ENCODE measurements around the gene LRP1.
A peak's percentile ranks its signal among the peaks of the same experiment; 100 is the strongest.

The LRP1 gene

DNA sequence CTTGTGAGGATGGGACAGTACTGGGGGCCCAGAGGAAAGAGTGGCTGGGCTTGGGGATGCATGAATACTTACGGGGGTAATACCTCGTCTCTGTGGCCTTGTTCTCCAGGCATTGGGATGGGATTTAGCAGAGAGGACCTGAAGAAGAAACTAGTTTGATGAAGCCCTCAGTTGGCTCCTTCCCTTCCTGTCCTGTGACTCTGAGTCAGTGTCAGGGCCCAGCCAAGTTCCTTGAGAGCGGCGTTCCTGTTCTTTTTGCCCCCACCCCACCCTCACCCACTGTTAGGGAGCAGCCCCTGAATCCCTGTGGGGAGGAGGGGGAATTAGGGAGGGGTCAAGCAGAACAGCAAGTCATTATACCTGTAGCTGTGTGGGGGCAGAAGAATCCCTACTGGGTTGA lies 24.4 kb downstream of the LRP1 start (continued):
- TF ChIP-seq, protein P1, sequence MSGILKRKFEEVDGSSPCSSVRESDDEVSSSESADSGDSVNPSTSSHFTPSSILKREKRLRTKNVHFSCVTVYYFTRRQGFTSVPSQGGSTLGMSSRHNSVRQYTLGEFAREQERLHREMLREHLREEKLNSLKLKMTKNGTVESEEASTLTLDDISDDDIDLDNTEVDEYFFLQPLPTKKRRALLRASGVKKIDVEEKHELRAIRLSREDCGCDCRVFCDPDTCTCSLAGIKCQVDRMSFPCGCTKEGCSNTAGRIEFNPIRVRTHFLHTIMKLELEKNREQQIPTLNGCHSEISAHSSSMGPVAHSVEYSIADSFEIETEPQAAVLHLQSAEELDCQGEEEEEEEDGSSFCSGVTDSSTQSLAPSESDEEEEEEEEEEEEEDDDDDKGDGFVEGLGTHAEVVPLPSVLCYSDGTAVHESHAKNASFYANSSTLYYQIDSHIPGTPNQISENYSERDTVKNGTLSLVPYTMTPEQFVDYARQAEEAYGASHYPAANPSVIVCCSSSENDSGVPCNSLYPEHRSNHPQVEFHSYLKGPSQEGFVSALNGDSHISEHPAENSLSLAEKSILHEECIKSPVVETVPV (CRISPR knock-in tag; IDR thresholded peaks at IDR 0.05): no peak
- TF ChIP-seq ZC3H10 (CRISPR knock-in tag; IDR thresholded peaks at IDR 0.05) (no peak), ISL1 (CRISPR knock-in tag; IDR thresholded peaks at IDR 0.05) (no peak), ZFP3 (CRISPR knock-in tag; IDR thresholded peaks at IDR 0.05) (no peak), ZNF70 (CRISPR knock-in tag; IDR thresholded peaks at IDR 0.05) (no peak), ARNTL (CRISPR knock-in tag; IDR thresholded peaks at IDR 0.05; ENCODE audit: borderline replicate concordance, low read depth) (no peak), ZNF8 (CRISPR knock-in tag; IDR thresholded peaks at IDR 0.05) (no peak)

DNA sequence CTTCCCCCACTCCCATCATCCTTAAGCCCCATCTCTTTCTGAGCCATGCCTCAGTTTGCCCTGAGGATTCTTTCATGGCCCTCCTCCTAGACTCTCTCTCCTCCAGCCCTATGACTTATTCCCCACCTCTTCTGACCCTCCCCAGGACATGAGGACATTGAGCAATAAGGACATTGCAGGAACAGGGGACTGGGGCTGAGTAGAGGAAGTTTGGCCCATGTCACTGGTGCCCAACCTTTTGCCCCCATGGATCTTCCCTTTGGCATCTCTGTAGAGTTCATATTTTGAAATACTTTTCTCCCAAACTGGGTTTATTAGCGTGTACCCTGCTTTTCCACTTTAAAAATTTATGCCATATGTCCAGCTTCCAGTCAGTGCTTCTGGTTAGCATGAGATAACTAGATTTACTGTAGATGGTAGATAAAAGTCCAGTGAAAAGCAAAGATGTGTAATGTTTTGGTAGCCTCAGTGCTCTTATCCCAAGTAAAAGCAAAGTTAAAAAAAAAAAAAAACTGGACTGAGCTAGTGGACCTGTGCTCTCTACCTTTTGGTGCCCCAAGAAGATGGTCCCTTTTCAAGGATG lies 25.2 kb downstream of the LRP1 start:
- no peak for TF ChIP-seq PPARA (CRISPR knock-in tag; IDR thresholded peaks at IDR 0.05; ENCODE audit: borderline replicate concordance)
- no peak for TF ChIP-seq ZC3H10 (CRISPR knock-in tag; IDR thresholded peaks at IDR 0.05)
- TF ChIP-seq OSR1 (CRISPR knock-in tag; IDR thresholded peaks at IDR 0.05): no peak
- TF ChIP-seq SNAI2 (CRISPR knock-in tag; IDR thresholded peaks at IDR 0.05): no peak
- TF ChIP-seq, protein P2, sequence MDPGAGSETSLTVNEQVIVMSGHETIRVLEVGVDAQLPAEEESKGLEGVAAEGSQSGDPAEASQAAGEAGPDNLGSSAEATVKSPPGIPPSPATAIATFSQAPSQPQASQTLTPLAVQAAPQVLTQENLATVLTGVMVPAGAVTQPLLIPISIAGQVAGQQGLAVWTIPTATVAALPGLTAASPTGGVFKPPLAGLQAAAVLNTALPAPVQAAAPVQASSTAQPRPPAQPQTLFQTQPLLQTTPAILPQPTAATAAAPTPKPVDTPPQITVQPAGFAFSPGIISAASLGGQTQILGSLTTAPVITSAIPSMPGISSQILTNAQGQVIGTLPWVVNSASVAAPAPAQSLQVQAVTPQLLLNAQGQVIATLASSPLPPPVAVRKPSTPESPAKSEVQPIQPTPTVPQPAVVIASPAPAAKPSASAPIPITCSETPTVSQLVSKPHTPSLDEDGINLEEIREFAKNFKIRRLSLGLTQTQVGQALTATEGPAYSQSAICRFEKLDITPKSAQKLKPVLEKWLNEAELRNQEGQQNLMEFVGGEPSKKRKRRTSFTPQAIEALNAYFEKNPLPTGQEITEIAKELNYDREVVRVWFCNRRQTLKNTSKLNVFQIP (CRISPR knock-in tag; IDR thresholded peaks at IDR 0.05; ENCODE audit: borderline replicate concordance, low read depth): no peak
- TF ChIP-seq GLIS3 (CRISPR knock-in tag; IDR thresholded peaks at IDR 0.05): no peak
- peak; percentile 47 for TF ChIP-seq ISL1 (CRISPR knock-in tag; IDR thresholded peaks at IDR 0.05)
- TF ChIP-seq BACH2 (CRISPR knock-in tag; IDR thresholded peaks at IDR 0.05; ENCODE audit: borderline replicate concordance): no peak
- TF ChIP-seq ZFP30 (CRISPR knock-in tag; IDR thresholded peaks at IDR 0.05): no peak
- TF ChIP-seq TCF4 (CRISPR knock-in tag; IDR thresholded peaks at IDR 0.05; ENCODE audit: borderline replicate concordance): peak; percentile 75
- TF ChIP-seq CSDC2 (CRISPR knock-in tag; IDR thresholded peaks at IDR 0.05): no peak
- TF ChIP-seq, protein P3, sequence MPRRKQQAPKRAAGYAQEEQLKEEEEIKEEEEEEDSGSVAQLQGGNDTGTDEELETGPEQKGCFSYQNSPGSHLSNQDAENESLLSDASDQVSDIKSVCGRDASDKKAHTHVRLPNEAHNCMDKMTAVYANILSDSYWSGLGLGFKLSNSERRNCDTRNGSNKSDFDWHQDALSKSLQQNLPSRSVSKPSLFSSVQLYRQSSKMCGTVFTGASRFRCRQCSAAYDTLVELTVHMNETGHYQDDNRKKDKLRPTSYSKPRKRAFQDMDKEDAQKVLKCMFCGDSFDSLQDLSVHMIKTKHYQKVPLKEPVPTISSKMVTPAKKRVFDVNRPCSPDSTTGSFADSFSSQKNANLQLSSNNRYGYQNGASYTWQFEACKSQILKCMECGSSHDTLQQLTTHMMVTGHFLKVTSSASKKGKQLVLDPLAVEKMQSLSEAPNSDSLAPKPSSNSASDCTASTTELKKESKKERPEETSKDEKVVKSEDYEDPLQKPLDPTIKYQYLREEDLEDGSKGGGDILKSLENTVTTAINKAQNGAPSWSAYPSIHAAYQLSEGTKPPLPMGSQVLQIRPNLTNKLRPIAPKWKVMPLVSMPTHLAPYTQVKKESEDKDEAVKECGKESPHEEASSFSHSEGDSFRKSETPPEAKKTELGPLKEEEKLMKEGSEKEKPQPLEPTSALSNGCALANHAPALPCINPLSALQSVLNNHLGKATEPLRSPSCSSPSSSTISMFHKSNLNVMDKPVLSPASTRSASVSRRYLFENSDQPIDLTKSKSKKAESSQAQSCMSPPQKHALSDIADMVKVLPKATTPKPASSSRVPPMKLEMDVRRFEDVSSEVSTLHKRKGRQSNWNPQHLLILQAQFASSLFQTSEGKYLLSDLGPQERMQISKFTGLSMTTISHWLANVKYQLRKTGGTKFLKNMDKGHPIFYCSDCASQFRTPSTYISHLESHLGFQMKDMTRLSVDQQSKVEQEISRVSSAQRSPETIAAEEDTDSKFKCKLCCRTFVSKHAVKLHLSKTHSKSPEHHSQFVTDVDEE (CRISPR knock-in tag; IDR thresholded peaks at IDR 0.05): peak; percentile 44; the same call in 1 of the 2 replicates
- TF ChIP-seq, protein P4, sequence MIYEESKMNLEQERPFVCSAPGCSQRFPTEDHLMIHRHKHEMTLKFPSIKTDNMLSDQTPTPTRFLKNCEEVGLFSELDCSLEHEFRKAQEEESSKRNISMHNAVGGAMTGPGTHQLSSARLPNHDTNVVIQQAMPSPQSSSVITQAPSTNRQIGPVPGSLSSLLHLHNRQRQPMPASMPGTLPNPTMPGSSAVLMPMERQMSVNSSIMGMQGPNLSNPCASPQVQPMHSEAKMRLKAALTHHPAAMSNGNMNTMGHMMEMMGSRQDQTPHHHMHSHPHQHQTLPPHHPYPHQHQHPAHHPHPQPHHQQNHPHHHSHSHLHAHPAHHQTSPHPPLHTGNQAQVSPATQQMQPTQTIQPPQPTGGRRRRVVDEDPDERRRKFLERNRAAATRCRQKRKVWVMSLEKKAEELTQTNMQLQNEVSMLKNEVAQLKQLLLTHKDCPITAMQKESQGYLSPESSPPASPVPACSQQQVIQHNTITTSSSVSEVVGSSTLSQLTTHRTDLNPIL (CRISPR knock-in tag; IDR thresholded peaks at IDR 0.05; ENCODE audit: low read depth): no peak
- ATAC-seq: no peak

DNA sequence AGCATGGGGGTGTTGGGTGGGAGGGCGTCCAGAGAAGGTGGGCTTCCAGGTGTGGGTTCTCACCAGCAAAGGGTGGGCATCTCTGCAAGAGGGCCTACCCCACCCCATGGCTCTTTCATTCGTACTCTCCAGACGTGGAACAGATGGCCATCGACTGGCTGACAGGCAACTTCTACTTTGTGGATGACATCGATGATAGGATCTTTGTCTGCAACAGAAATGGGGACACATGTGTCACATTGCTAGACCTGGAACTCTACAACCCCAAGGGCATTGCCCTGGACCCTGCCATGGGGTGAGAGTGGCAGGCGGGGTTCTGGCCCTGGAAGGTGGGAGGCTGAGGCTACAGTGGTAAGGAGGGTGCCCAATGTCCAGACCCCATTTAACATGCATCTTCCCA lies 25.8 kb downstream of the LRP1 start:
- no peak for ATAC-seq
- TF ChIP-seq ZNF8 (CRISPR knock-in tag; IDR thresholded peaks at IDR 0.05) (no peak), ZNF70 (CRISPR knock-in tag; IDR thresholded peaks at IDR 0.05) (peak; percentile 67)
- TF ChIP-seq, protein P3 (CRISPR knock-in tag; IDR thresholded peaks at IDR 0.05): peak; percentile 33; the same call in 1 of the 2 replicates
